Measurements from ENCODE around the gene LRRC14B. TPM values are rescaled to one million over a fixed set of nuclear protein-coding genes. Genes with fewer than 3 reads are reported as not detected.
"Not testable (repeated sequence)": the region's sequence is repeated elsewhere in the genome, so short reads cannot be mapped to it uniquely, and the experiment has no call there.

Gene LRRC14B
- total RNA-seq, 1 donor from 2014 or later = not detected

DNA sequence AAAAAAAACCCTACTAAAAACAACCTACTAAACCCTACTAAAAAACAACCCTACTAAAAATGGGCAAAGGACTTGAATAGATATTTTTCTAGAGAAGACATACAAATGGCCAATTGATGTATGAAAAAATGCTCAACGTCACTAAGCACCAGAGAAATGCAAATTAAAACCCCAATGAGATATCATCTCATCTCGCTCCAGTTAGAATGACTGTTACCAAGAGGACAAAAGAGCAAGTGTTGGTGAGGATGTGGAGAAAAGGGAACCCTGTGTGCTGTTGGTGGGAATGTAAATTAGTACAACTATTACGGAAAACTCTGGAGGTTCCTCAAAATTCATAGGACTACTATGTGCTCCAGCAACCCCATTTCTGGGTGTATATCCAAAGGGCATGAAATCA lies 37.6 kb downstream of the LRRC14B start:
- Mint-ChIP-seq H3K27me3 (ENCODE audit: low read depth, unreplicated experiment) (no peaks in the 10 kb centered on the region), H3K36me3 (ENCODE audit: low read depth, unreplicated experiment) (peaks cover 25% of the 10 kb centered on the region), H3K27ac (ENCODE audit: unreplicated experiment) (no peak overlapping the region), H3K9me3 (ENCODE audit: unreplicated experiment) (no peaks in the 10 kb centered on the region), H3K4me3 (ENCODE audit: unreplicated experiment) (no peak overlapping the region), H3K4me1 (ENCODE audit: low read depth, unreplicated experiment) (no peaks in the 10 kb centered on the region)
- no peak overlapping the region for H3K4me2 ChIP-seq (ENCODE audit: low read length)
- H3K36me3 ChIP-seq (ENCODE audit: insufficient read depth, low read length) = peaks cover 34% of the 10 kb centered on the region
- H3K27me3 ChIP-seq (ENCODE audit: insufficient read depth, low read length) = no peaks in the 10 kb centered on the region
- H3K79me2 ChIP-seq (ENCODE audit: insufficient read depth, low read length) = peaks cover 21% of the 10 kb centered on the region
- peaks cover 21% of the 10 kb centered on the region for H4K20me1 ChIP-seq (ENCODE audit: insufficient read depth, low read length)
- no peak for TF ChIP-seq EZH2 (IDR thresholded peaks at IDR 0.05; ENCODE audit: insufficient read depth, low read length)
- TF ChIP-seq, protein P1, sequence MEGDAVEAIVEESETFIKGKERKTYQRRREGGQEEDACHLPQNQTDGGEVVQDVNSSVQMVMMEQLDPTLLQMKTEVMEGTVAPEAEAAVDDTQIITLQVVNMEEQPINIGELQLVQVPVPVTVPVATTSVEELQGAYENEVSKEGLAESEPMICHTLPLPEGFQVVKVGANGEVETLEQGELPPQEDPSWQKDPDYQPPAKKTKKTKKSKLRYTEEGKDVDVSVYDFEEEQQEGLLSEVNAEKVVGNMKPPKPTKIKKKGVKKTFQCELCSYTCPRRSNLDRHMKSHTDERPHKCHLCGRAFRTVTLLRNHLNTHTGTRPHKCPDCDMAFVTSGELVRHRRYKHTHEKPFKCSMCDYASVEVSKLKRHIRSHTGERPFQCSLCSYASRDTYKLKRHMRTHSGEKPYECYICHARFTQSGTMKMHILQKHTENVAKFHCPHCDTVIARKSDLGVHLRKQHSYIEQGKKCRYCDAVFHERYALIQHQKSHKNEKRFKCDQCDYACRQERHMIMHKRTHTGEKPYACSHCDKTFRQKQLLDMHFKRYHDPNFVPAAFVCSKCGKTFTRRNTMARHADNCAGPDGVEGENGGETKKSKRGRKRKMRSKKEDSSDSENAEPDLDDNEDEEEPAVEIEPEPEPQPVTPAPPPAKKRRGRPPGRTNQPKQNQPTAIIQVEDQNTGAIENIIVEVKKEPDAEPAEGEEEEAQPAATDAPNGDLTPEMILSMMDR (IDR thresholded peaks at IDR 0.05; ENCODE audit: insufficient read depth, low read depth, low read length) = no peak
- no peaks in the 10 kb centered on the region for H3K9me3 ChIP-seq (ENCODE audit: insufficient read depth, low read depth, low read length)
- FAIRE-seq (no peak), DNase-seq (ENCODE audit: low read depth) (no peak)
- no peak overlapping the region for H3K27ac ChIP-seq (ENCODE audit: low read depth, low read length)
- H3K9ac ChIP-seq (ENCODE audit: low read length) = no peak overlapping the region
- no peak overlapping the region for H2AFZ ChIP-seq (ENCODE audit: low read depth, low read length)
- H3K4me1 ChIP-seq (ENCODE audit: insufficient read depth, low read length) = no peaks in the 10 kb centered on the region
- no peak overlapping the region for H3K4me3 ChIP-seq (ENCODE audit: insufficient read depth, low read depth, low read length)

DNA sequence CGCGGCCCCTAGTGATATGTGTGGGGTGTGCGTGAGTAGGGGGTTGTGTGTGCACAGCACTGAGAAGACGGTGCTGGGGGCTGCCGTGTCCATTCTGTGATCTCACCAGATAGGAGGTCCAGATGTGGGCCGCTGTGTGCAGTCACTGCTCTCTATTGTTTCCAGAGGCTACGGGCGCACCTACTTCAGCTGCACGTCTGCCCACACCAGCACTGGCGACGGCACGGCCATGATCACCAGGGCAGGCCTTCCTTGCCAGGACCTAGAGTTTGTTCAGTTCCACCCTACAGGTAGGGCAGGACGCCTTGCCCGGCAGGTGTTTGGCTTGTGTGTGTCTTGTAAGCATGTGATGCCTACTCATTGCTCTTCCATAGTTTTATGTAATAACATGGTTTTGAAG lies 39.4 kb downstream of the LRRC14B start:
- no peak overlapping the region for H2AFZ ChIP-seq (ENCODE audit: low read depth, low read length)
- TF ChIP-seq, protein P1 (IDR thresholded peaks at IDR 0.05; ENCODE audit: insufficient read depth, low read depth, low read length) = no peak
- no peak for TF ChIP-seq EZH2 (IDR thresholded peaks at IDR 0.05; ENCODE audit: insufficient read depth, low read length)

DNA sequence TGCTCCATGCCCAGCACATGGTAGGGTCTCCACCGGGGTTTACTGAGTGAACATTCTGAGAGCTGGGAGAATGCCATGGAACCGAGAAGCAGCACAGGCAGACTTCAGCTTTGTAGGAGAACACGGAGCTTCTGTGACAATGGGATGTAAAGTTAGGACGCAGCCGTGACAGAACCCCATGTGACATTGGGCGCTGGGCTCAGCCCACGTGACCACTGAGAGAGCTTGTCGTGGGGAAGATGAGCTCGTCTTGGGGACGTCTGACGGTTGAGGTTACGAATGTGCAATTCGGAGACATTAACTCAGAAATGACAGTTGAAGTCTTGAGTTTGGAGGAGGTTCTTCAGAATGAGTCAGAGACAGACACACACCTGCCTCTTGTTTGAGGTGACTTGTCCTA lies 40.4 kb downstream of the LRRC14B start:
- Histone ChIP-seq H4K20me1 (ENCODE audit: insufficient read depth, low read length) (no peaks in the 10 kb centered on the region), H3K36me3 (ENCODE audit: insufficient read depth, low read length) (peaks cover 34% of the 10 kb centered on the region), H3K27me3 (ENCODE audit: insufficient read depth, low read length) (no peaks in the 10 kb centered on the region), H3K79me2 (ENCODE audit: insufficient read depth, low read length) (no peaks in the 10 kb centered on the region), H3K4me3 (ENCODE audit: insufficient read depth, low read depth, low read length) (no peak overlapping the region), H2AFZ (ENCODE audit: low read depth, low read length) (no peak overlapping the region), H3K9ac (ENCODE audit: low read length) (no peak overlapping the region), H3K4me2 (ENCODE audit: low read length) (no peak overlapping the region), H3K4me1 (ENCODE audit: insufficient read depth, low read length) (no peaks in the 10 kb centered on the region), H3K27ac (ENCODE audit: low read depth, low read length) (no peak overlapping the region), H3K9me3 (ENCODE audit: insufficient read depth, low read depth, low read length) (no peaks in the 10 kb centered on the region)
- H3K36me3 Mint-ChIP-seq (ENCODE audit: low read depth, unreplicated experiment) = peaks cover 18% of the 10 kb centered on the region
- H3K4me1 Mint-ChIP-seq (ENCODE audit: low read depth, unreplicated experiment) = no peaks in the 10 kb centered on the region
- DNase-seq (ENCODE audit: low read depth) (no peak), FAIRE-seq (no peak)
- no peaks in the 10 kb centered on the region for H3K9me3 Mint-ChIP-seq (ENCODE audit: unreplicated experiment)
- H3K27me3 Mint-ChIP-seq (ENCODE audit: low read depth, unreplicated experiment) = no peaks in the 10 kb centered on the region
- no peak overlapping the region for H3K4me3 Mint-ChIP-seq (ENCODE audit: unreplicated experiment)
- H3K27ac Mint-ChIP-seq (ENCODE audit: unreplicated experiment) = no peak overlapping the region
- TF ChIP-seq EZH2 (IDR thresholded peaks at IDR 0.05; ENCODE audit: insufficient read depth, low read length) = no peak
- TF ChIP-seq, protein P1 (IDR thresholded peaks at IDR 0.05; ENCODE audit: insufficient read depth, low read depth, low read length) = no peak

More for the DNA sequence above, 39.4 kb downstream of the LRRC14B start:
- H3K4me3 Mint-ChIP-seq (ENCODE audit: unreplicated experiment) = no peak overlapping the region
- Histone ChIP-seq H3K27me3 (ENCODE audit: insufficient read depth, low read length) (no peaks in the 10 kb centered on the region), H3K4me3 (ENCODE audit: insufficient read depth, low read depth, low read length) (no peak overlapping the region), H3K36me3 (ENCODE audit: insufficient read depth, low read length) (peaks cover 38% of the 10 kb centered on the region), H3K27ac (ENCODE audit: low read depth, low read length) (no peak overlapping the region), H4K20me1 (ENCODE audit: insufficient read depth, low read length) (peaks cover 4% of the 10 kb centered on the region), H3K9ac (ENCODE audit: low read length) (no peak overlapping the region), H3K9me3 (ENCODE audit: insufficient read depth, low read depth, low read length) (no peaks in the 10 kb centered on the region), H3K79me2 (ENCODE audit: insufficient read depth, low read length) (peaks cover 5% of the 10 kb centered on the region), H3K4me1 (ENCODE audit: insufficient read depth, low read length) (no peaks in the 10 kb centered on the region), H3K4me2 (ENCODE audit: low read length) (no peak overlapping the region)
- H3K27ac Mint-ChIP-seq (ENCODE audit: unreplicated experiment) = no peak overlapping the region
- DNase-seq (ENCODE audit: low read depth) = no peak
- H3K36me3 Mint-ChIP-seq (ENCODE audit: low read depth, unreplicated experiment) = peaks cover 21% of the 10 kb centered on the region
- no peak for FAIRE-seq
- no peaks in the 10 kb centered on the region for H3K9me3 Mint-ChIP-seq (ENCODE audit: unreplicated experiment)
- no peaks in the 10 kb centered on the region for H3K4me1 Mint-ChIP-seq (ENCODE audit: low read depth, unreplicated experiment)
- no peaks in the 10 kb centered on the region for H3K27me3 Mint-ChIP-seq (ENCODE audit: low read depth, unreplicated experiment)

DNA sequence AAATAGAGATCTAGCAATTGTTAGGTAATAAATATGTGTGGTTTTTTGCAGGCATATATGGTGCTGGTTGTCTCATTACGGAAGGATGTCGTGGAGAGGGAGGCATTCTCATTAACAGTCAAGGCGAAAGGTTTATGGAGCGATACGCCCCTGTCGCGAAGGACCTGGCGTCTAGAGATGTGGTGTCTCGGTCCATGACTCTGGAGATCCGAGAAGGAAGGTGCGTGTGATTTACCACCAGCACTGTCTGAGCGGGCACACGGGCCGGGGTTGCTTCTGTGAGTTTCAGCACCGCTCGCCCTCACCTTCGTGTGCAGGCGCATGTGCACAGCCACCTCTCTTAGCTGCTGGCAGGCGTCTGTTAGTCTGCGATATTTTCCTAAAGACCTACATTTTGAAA lies 42.1 kb downstream of the LRRC14B start:
- H3K9ac ChIP-seq (ENCODE audit: low read length); FAIRE-seq: not testable (repeated sequence)
- peaks cover 24% of the 10 kb centered on the region for H3K36me3 ChIP-seq (ENCODE audit: insufficient read depth, low read length)

More for the DNA sequence above, 42.1 kb downstream of the LRRC14B start:
- peak overlapping the region; percentile 1 for H3K27ac Mint-ChIP-seq (ENCODE audit: unreplicated experiment)
- H4K20me1 ChIP-seq (ENCODE audit: insufficient read depth, low read length); H3K27me3 Mint-ChIP-seq (ENCODE audit: low read depth, unreplicated experiment); DNase-seq (ENCODE audit: low read depth); H3K4me1 Mint-ChIP-seq (ENCODE audit: low read depth, unreplicated experiment); H3K4me1 ChIP-seq (ENCODE audit: insufficient read depth, low read length); H3K9me3 ChIP-seq (ENCODE audit: insufficient read depth, low read depth, low read length); H3K4me3 Mint-ChIP-seq (ENCODE audit: unreplicated experiment); H3K27ac ChIP-seq (ENCODE audit: low read depth, low read length); H3K4me3 ChIP-seq (ENCODE audit: insufficient read depth, low read depth, low read length); H3K4me2 ChIP-seq (ENCODE audit: low read length); H3K9me3 Mint-ChIP-seq (ENCODE audit: unreplicated experiment); H3K27me3 ChIP-seq (ENCODE audit: insufficient read depth, low read length); H2AFZ ChIP-seq (ENCODE audit: low read depth, low read length); H3K79me2 ChIP-seq (ENCODE audit: insufficient read depth, low read length): not testable (repeated sequence)
- H3K36me3 Mint-ChIP-seq (ENCODE audit: low read depth, unreplicated experiment) = peaks cover 16% of the 10 kb centered on the region
